Fibroblast of the aortic adventitia (primary cell): ENCODE data around the gene CHTF8. TPM values are rescaled to one million over a fixed set of nuclear protein-coding genes. Genes with fewer than 3 reads are reported as not detected.

ENCODE experiments used
- DNase-seq: peaks from one replicate; pipeline ENCODE4 v3.0.0-alpha.2; 2010; ENCODE audit warnings: low read depth
- H3K4me3 ChIP-seq: 2 replicates; pipeline ENCODE4 v1.5.1; 2011; ENCODE audit warnings: low read depth, mild to moderate bottlenecking, control low read depth, low read length, moderate library complexity
- CTCF ChIP-seq: IDR thresholded peaks from 2 replicates; pipeline ENCODE4 v1.5.1; 2011; ENCODE audit warnings: mild to moderate bottlenecking, low read length, control low read depth, inconsistent platforms; ENCODE audit not compliant: insufficient read depth
- total RNA-seq: library from RNA; depleted of rRNA; stranded (reverse); fragments of >200 nt; gene quantifications from 2 replicates; pipeline ENCODE4 v1.2.3, GENCODE V29; 2012; ENCODE audit warnings: low replicate concordance

CHTF8 gene
- total RNA-seq, 1 donor: 90.6 TPM

- TF ChIP-seq CTCF: no peak
- no peak overlapping the region for H3K4me3 ChIP-seq
- DNase-seq: peak; percentile 28
These were observed 15.5 kb downstream of the CHTF8 start for GRCh38 chr16:69116906-69117305.

- no peak for TF ChIP-seq CTCF
- DNase-seq: no peak
- H3K4me3 ChIP-seq: no peak overlapping the region
These were observed 16.0 kb downstream of the CHTF8 start for GRCh38 chr16:69116256-69116875.

GRCh38 chr16:69115837-69116236, 16.6 kb downstream of the CHTF8 start:
- no peak for DNase-seq
- no peak for TF ChIP-seq CTCF
- H3K4me3 ChIP-seq: no peak overlapping the region

- no peak overlapping the region for H3K4me3 ChIP-seq
- TF ChIP-seq CTCF: no peak
- no peak for DNase-seq
These were observed 17.0 kb downstream of the CHTF8 start for GRCh38 chr16:69115361-69115760.

- no peak for TF ChIP-seq CTCF
- no peak overlapping the region for H3K4me3 ChIP-seq
- DNase-seq: no peak
These were observed 17.4 kb downstream of the CHTF8 start for GRCh38 chr16:69114976-69115355.

GRCh38 chr16:69114346-69114975, 17.9 kb downstream of the CHTF8 start:
- H3K4me3 ChIP-seq: no peak overlapping the region
- TF ChIP-seq CTCF: no peak
- DNase-seq: no peak

GRCh38 chr16:69113216-69113615, 19.2 kb downstream of the CHTF8 start:
- no peak for DNase-seq
- TF ChIP-seq CTCF: no peak
- no peak overlapping the region for H3K4me3 ChIP-seq
